CD14-positive monocyte (primary cell): ENCODE results near the gene CTR9. TPM values are rescaled to one million over a fixed set of nuclear protein-coding genes. Genes with fewer than 3 reads are reported as not detected.

Source experiments
- DNase-seq, 3 donors: peaks; one replicate each; pipeline ENCODE4 v3.0.0-alpha.2; 2011 to 2022
- H2AFZ ChIP-seq: 2 replicates; pipeline ENCODE4 v1.6.0; 2012; ENCODE audit warnings: mild to moderate bottlenecking, low read depth, low read length, inconsistent platforms; ENCODE audit not compliant: insufficient read depth, poor library complexity, severe bottlenecking
- H3K27ac ChIP-seq, 2 donors: 1 replicate in 1 of 2; 2 replicates in 1 of 2; pipeline ENCODE4 v1.5.1; 2012 to 2013; ENCODE audit warnings: low read length in 2 of 2, control low read depth in 1 of 2, inconsistent platforms in 1 of 2, low read depth in 1 of 2, mild to moderate bottlenecking in 1 of 2
- H3K27me3 ChIP-seq, 2 donors: one replicate each; pipeline versions ENCODE4 v1.6.0 to v1.6.1; 2011 to 2013; ENCODE audit warnings: low read length in 2 of 2; ENCODE audit not compliant: control insufficient read depth in 2 of 2, insufficient read depth in 2 of 2
- H3K36me3 ChIP-seq, 2 donors: replicated peaks in 1 of 2; 1 replicate in 1 of 2; 2 replicates in 1 of 2; pipeline versions ENCODE4 v1.5.1 to v1.6.1; 2012 to 2013; ENCODE audit warnings: low read length in 2 of 2, control low read depth in 1 of 2, inconsistent platforms in 1 of 2, mild to moderate bottlenecking in 1 of 2; ENCODE audit not compliant: insufficient read depth in 2 of 2, control insufficient read depth in 1 of 2
- H3K4me1 ChIP-seq, 2 donors: 1 replicate in 1 of 2; 2 replicates in 1 of 2; pipeline versions ENCODE4 v1.5.1 to v1.6.1; 2012 to 2013; ENCODE audit warnings: low read length in 2 of 2, control low read depth in 1 of 2, inconsistent platforms in 1 of 2, mild to moderate bottlenecking in 1 of 2, moderate library complexity in 1 of 2; ENCODE audit not compliant: insufficient read depth in 2 of 2, control insufficient read depth in 1 of 2
- H3K4me2 ChIP-seq: replicated peaks from 2 replicates; pipeline ENCODE3; 2012; ENCODE audit warnings: low read length, moderate library complexity, mild to moderate bottlenecking; ENCODE audit not compliant: poor library complexity, severe bottlenecking; ENCODE audit errors: extremely low read depth
- H3K4me3 ChIP-seq, 3 experiments: fragments of 200-600 bp in 1 of 3; sonication (generic) in 1 of 3; replicated peaks in 1 of 3; 1 replicate in 2 of 3; 2 replicates in 1 of 3; pipeline ENCODE4 v1.5.1; 2011 to 2013; ENCODE audit warnings: low read length in 3 of 3, mild to moderate bottlenecking in 3 of 3, control low read depth in 2 of 3, low read depth in 2 of 3, inconsistent platforms in 1 of 3, moderate library complexity in 1 of 3
- H3K79me2 ChIP-seq: 2 replicates; pipeline ENCODE4 v1.6.0; 2012; ENCODE audit warnings: mild to moderate bottlenecking, control low read depth, inconsistent platforms, low read length, moderate library complexity; ENCODE audit not compliant: insufficient read depth
- H3K9ac ChIP-seq: 2 replicates; pipeline ENCODE4 v1.6.0; 2017; ENCODE audit warnings: low read length, mild to moderate bottlenecking; ENCODE audit not compliant: insufficient read depth, poor library complexity, severe bottlenecking
- H3K9me3 ChIP-seq, 2 donors: replicated peaks in 1 of 2; 1 replicate in 1 of 2; 2 replicates in 1 of 2; pipeline versions ENCODE4 v1.5.1 to v1.6.1; 2012 to 2013; ENCODE audit warnings: low read length in 2 of 2, control low read depth in 1 of 2; ENCODE audit not compliant: control insufficient read depth in 1 of 2, insufficient read depth in 1 of 2
- H4K20me1 ChIP-seq: 2 replicates; pipeline ENCODE4 v1.6.0; 2012; ENCODE audit warnings: mild to moderate bottlenecking, low read length, control low read depth, moderate library complexity; ENCODE audit not compliant: insufficient read depth
- H3K27ac Mint-ChIP-seq, 7 donors: one replicate each; pipeline ENCODE4 v1.8.0; 2020; ENCODE audit warnings: mild to moderate bottlenecking in 7 of 7, mixed read lengths in 7 of 7, moderate library complexity in 6 of 7, inconsistent platforms in 2 of 7
- H3K27me3 Mint-ChIP-seq, 3 donors: one replicate each; pipeline ENCODE4 v1.8.0; 2021 to 2022; ENCODE audit warnings: low read depth in 3 of 3, mild to moderate bottlenecking in 3 of 3, mixed read lengths in 3 of 3, moderate library complexity in 3 of 3, inconsistent platforms in 1 of 3
- H3K36me3 Mint-ChIP-seq, 2 donors: one replicate each; pipeline ENCODE4 v1.8.0; 2020; ENCODE audit warnings: mixed read lengths in 2 of 2, inconsistent platforms in 1 of 2, mild to moderate bottlenecking in 1 of 2
- H3K4me1 Mint-ChIP-seq: one replicate; pipeline ENCODE4 v1.8.0; 2020; ENCODE audit warnings: mild to moderate bottlenecking, mixed read lengths
- H3K4me3 Mint-ChIP-seq, 2 donors: one replicate each; pipeline ENCODE4 v1.8.0; 2020; ENCODE audit warnings: mild to moderate bottlenecking in 2 of 2, mixed read lengths in 2 of 2, moderate library complexity in 1 of 2
- H3K9me3 Mint-ChIP-seq, 7 donors: one replicate each; pipeline ENCODE4 v1.8.0; 2020 to 2022; ENCODE audit warnings: mixed read lengths in 7 of 7, mild to moderate bottlenecking in 6 of 7, moderate library complexity in 6 of 7, inconsistent platforms in 2 of 7
- CTCF ChIP-seq: fragments of 200-600 bp; IDR thresholded peaks from one replicate; pipeline ENCODE4 v1.8.0; 2022; ENCODE audit warnings: antibody characterized with exemption, mild to moderate bottlenecking
- WGBS: methylation state at CpG from one replicate; pipeline ENCODE4 v1.1.5; 2013; ENCODE audit warnings: missing lambda C conversion rate; ENCODE audit not compliant: insufficient coverage; 5-methylcytosine and 5-hydroxymethylcytosine counted together
- intact Hi-C, 2 donors: fragments of 100-400 bp; cut with micrococcal nuclease; formaldehyde crosslinking; loops; one replicate each; pipeline versions ENCODE4 v1.15.0 to v1.15.1; 2023
- polyA plus RNA-seq, 3 donors: library from polyadenylated mRNA; depleted of rRNA in 1 of 3; unstranded in 2 of 3; stranded (reverse) in 1 of 3; fragments of 300-500 nt in 2 of 3; fragments of >200 nt in 1 of 3; fragmentation: Illumina TruSeq in 2 of 3; gene quantifications; 1 replicate in 2 of 3; 2 replicates in 1 of 3; pipeline ENCODE4 v1.2.3, GENCODE V29; 2012 to 2021

CTR9 gene
- polyA plus RNA-seq, 3 donors = 5.0 to 37.5 (median 18.3) TPM

GRCh38 chr11:10708131-10708530 lies 42.9 kb upstream of the CTR9 start:
- Mint-ChIP-seq H3K36me3 (no peaks in the 10 kb centered on the region), H3K4me3 (peak overlapping the region in 1 of 2 donors; percentile 20), H3K9me3 (no peaks in the 10 kb centered on the region), H3K27me3 (peaks cover 3 to 8% (median 4%) of the 10 kb centered on the region in 3 donors), H3K4me1 (no peaks in the 10 kb centered on the region), H3K27ac (no peak overlapping the region)
- Histone ChIP-seq H3K4me1 (no peaks in the 10 kb centered on the region), H3K4me3 (no peak overlapping the region), H3K79me2 (no peaks in the 10 kb centered on the region), H4K20me1 (no peaks in the 10 kb centered on the region), H3K4me2 (no peak overlapping the region), H3K9ac (no peak overlapping the region), H3K27me3 (peaks cover 0 to 2% of the 10 kb centered on the region in 2 donors), H2AFZ (no peak overlapping the region), H3K9me3 (no peaks in the 10 kb centered on the region), H3K36me3 (no peaks in the 10 kb centered on the region), H3K27ac (no peak overlapping the region)
- no peak for TF ChIP-seq CTCF
- no peak for DNase-seq
- intact Hi-C loops = no loop called here
- 90% methylated on average over 2 of the region's 3 CpGs for WGBS

- Histone ChIP-seq H3K4me2 (no peak overlapping the region), H2AFZ (no peak overlapping the region), H3K36me3 (no peaks in the 10 kb centered on the region), H4K20me1 (no peaks in the 10 kb centered on the region), H3K4me3 (no peak overlapping the region), H3K27me3 (peaks cover 0 to 2% of the 10 kb centered on the region in 2 donors), H3K9me3 (no peaks in the 10 kb centered on the region), H3K4me1 (no peaks in the 10 kb centered on the region), H3K79me2 (no peaks in the 10 kb centered on the region), H3K27ac (no peak overlapping the region), H3K9ac (no peak overlapping the region)
- Mint-ChIP-seq H3K36me3 (no peaks in the 10 kb centered on the region), H3K4me1 (no peaks in the 10 kb centered on the region), H3K27me3 (peaks cover 3 to 5% (median 4%) of the 10 kb centered on the region in 3 donors), H3K27ac (no peak overlapping the region), H3K9me3 (no peaks in the 10 kb centered on the region), H3K4me3 (no peak overlapping the region)
- WGBS = 86% methylated on average over 1 of the region's 5 CpGs
- intact Hi-C loops = no loop called here
- DNase-seq = no peak
- no peak for TF ChIP-seq CTCF
These were observed 41.6 kb upstream of the CTR9 start for GRCh38 chr11:10709299-10710086.
